GM20000 (cell line): Measurements from ENCODE around the gene DOCK11.

Experiments used
- DNase-seq: peaks from one replicate; pipeline ENCODE4 v3.0.0; 2012; ENCODE audit warnings: low spot score
- CTCF ChIP-seq: IDR thresholded peaks from 2 replicates; pipeline ENCODE4 v1.5.1; 2012; ENCODE audit warnings: mild to moderate bottlenecking, control low read depth; ENCODE audit errors: extremely low read depth, missing control alignments

The DOCK11 gene

GRCh38 chrX:118536687-118537461 is 41.3 kb downstream of the DOCK11 start:
- TF ChIP-seq CTCF: peak; percentile 22
- peak; percentile 10 for DNase-seq

- DNase-seq: no peak
- TF ChIP-seq CTCF: no peak
Measured at GRCh38 chrX:118538386-118538785, 42.8 kb downstream of the DOCK11 start.

GRCh38 chrX:118540342-118540741 is 44.7 kb downstream of the DOCK11 start:
- no peak for TF ChIP-seq CTCF
- DNase-seq: no peak

- no peak for DNase-seq
- TF ChIP-seq CTCF: no peak
Measured at GRCh38 chrX:118541482-118541881, 45.9 kb downstream of the DOCK11 start.

- no peak for TF ChIP-seq CTCF
- DNase-seq: no peak
Measured at GRCh38 chrX:118545510-118545909, 49.9 kb downstream of the DOCK11 start.

- TF ChIP-seq CTCF: no peak
- no peak for DNase-seq
Measured at GRCh38 chrX:118548841-118549240, 53.2 kb downstream of the DOCK11 start.

- TF ChIP-seq CTCF: no peak
- DNase-seq: no peak
Measured at GRCh38 chrX:118550792-118551191, 55.2 kb downstream of the DOCK11 start.
